ENCODE data around the gene OCA2.
"Not testable (repeated sequence)": the region's sequence is repeated elsewhere in the genome, so short reads cannot be mapped to it uniquely, and the experiment has no call there.

Gene OCA2

DNA sequence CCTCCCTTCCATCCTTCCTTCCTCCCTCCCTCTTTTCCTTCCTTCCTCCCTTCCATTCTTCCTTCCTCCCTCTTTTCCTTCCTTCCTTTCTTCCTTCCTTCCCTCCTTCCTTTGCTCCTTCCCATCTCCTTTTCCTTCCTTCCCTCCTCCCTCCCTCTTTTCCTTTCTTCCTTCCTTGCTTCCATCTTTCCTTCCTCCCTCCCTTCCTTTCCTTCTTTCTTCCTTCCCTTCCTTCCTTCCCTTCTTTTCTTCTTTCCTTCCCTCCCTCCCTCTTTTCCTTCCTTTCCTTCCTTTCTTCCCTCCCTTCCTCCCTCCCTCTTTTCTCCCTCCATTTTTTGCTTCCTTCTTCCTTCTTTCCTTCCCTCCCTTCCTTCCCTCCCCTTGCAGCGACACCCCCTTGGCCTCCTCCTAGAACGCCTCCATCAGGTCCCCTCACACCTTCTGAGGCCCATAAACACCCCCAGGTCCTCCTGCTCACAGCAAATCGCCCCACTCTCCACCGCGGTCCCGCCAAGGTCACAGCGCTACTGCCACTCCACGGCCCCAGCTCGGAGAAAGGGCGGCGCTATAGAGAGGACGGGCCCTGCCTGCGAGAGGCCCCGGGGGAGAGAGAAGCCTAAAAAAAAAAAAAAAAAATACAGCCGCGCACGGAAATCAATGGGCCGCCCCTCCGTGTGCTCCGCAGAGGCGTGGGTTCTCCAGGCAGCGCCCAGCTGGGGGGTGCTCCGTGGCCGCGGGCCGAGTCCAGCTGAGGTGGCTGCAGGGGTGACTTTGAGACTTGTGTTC is 328.2 kb downstream of the OCA2 start:
- DNase-seq (ENCODE audit: low spot score), result no peak
- TF ChIP-seq, protein P1, sequence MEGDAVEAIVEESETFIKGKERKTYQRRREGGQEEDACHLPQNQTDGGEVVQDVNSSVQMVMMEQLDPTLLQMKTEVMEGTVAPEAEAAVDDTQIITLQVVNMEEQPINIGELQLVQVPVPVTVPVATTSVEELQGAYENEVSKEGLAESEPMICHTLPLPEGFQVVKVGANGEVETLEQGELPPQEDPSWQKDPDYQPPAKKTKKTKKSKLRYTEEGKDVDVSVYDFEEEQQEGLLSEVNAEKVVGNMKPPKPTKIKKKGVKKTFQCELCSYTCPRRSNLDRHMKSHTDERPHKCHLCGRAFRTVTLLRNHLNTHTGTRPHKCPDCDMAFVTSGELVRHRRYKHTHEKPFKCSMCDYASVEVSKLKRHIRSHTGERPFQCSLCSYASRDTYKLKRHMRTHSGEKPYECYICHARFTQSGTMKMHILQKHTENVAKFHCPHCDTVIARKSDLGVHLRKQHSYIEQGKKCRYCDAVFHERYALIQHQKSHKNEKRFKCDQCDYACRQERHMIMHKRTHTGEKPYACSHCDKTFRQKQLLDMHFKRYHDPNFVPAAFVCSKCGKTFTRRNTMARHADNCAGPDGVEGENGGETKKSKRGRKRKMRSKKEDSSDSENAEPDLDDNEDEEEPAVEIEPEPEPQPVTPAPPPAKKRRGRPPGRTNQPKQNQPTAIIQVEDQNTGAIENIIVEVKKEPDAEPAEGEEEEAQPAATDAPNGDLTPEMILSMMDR (IDR thresholded peaks at IDR 0.05; ENCODE audit: extremely low read depth, missing control alignments), result no peak

DNA sequence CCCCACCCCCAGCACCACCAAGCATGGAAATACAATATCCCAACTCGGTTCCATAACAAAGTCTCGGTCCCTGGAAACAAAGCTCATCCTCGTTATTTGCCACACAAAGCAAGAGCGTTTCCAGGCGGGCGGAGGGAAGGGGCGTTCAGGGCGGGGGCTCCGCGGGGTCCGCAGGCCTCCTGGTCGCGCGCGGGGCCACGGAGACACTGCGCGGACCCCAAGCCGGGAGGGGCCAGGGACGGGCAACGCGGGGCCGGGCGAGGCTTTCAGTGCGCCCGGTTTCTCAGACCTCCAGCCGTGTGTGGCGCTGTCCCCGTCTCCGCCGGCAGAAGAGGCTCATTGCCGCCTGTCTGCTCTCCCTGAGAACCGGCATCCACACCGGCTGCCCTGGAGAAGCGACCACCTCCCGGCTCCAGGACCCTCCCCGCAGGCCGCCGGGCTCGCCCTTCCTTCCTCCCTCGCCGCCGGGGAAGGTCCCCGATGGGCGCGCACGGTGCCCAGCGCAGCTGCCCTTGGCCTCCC is 329.0 kb downstream of the OCA2 start:
- TF ChIP-seq, protein P1 (IDR thresholded peaks at IDR 0.05; ENCODE audit: extremely low read depth, missing control alignments), result no peak

DNA sequence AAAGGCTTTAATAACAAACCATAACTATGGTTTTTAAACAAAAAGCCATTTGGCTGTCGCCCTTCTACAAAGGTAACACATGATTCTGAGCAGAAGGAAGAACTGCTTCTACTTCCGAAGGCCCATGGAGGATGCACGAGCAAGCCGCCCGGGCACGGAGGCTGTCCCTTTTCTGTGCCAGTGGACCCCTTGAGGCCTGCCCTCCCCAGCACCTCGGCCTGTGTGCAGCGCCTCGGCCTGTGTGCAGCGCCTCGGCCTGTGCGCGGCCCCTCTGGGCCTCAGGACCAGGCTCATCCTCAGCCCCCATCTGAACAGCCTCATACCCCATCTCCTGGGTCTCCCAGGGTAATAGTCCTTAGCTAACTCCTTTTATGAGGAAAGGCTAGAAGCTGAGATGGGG is 329.5 kb downstream of the OCA2 start:
- DNase-seq (ENCODE audit: low spot score), result no peak
- TF ChIP-seq, protein P1 (IDR thresholded peaks at IDR 0.05; ENCODE audit: extremely low read depth, missing control alignments), result no peak

More for the DNA sequence above, 329.0 kb downstream of the OCA2 start:
- DNase-seq (ENCODE audit: low spot score), result no peak

DNA sequence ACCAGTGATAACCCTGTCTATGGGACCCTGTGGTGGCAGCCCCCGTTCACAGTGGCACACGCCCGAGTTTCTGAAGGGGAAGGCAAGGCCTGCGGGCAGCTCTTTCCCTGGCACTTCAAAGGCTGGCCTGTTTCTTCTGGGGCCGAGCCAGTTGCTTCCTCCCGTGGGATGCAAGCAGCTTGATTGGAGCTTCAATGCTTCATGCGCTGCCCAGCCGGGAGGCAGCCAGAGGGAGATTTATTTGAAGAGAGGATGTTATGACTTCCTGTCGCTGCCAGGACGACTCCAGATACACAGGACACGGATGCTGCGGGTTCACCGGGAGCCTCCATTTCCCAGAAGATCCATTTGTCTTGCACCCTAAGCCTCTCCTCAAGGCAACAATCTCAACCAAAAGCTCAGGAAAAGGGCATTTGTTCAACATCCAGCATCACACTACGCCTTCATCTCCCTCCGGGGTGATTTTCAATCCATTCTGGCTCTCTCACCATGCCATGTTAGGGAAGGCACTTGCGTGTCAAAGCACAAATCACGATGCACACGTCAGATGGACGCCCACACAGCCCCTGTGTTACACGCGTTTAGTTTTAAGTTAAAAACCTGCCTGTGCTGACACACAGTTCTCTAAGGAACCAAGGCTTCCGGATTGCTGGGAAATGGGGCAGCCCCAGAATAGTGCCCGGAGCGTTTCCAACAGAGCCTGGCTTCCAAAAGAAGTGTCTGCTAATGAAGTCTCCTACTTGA is 330.2 kb downstream of the OCA2 start:
- TF ChIP-seq, protein P1 (IDR thresholded peaks at IDR 0.05; ENCODE audit: extremely low read depth, missing control alignments), result no peak
- no peak for DNase-seq (ENCODE audit: low spot score)

DNA sequence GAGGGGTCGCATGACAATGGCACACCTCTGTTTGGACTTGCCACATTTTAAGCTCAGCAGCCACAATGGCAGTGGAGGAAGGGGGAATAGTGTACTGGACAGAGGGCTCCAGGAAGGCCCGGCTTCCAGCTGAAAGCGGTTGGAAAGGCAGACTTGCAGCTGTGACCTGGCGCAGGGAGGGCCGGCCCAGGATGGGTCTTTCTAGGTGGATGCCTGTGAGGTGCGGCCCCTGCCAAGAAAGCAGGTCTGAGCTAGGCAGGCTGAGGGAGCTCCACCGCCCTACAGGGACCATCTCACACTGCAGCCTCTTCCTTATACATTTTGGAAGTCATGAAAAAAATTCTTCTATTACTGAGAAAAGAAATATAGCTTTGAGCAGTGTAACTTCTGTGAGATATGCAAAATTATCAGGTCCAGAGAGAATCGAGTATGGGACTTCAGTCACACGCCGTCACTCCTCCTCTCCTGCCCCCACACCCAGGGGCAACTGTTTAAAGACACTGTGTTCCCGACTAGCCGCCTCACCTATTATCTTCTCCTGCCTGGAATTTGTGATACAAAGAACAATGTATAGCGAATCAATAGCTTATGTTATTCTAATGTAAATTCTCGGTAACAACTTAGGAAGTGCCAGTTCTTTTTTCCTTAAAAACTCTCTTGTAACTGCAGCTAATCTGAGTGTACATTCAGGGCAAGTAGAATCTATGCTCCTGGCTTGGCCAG is 331.0 kb downstream of the OCA2 start:
- TF ChIP-seq, protein P1 (IDR thresholded peaks at IDR 0.05; ENCODE audit: extremely low read depth, missing control alignments), result no peak
- DNase-seq (ENCODE audit: low spot score), result no peak

DNA sequence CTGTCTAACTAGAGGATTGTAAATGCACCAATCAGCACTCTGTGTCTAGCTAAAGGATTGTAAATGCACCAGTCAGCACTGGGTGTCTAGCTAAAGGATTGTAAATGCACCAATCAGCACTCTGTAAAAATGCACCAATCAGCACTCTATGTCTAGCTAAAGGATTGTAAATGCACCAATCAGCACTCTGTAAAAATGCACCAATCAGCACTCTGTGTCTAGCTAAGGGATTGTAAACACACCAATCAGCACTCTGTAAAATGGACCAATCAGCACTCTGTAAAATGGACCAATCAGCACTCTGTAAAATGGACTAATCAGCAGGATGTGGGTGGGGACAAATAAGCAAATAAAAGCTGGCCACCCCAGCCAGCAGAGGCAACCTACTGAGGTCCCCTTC is 331.7 kb downstream of the OCA2 start:
- DNase-seq (ENCODE audit: low spot score), result not testable (repeated sequence)

DNA sequence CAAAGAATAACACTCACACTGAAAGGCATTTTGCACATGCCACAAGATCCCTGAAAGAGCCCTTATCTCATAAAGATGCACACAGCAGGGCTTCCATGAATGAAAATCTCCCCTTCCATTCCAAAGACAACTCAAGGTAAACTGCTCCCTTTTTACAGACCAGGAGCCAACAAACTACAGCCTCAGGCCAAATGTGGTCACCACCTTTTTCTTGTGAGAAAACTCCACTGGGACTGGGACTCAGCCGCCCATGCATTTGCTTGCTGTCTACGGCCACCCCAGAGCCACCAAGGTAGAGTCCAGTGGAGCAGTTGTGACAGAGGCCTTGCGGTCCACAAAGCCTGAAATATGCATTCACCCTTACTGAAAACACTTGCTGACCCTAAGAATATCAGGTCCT is 334.8 kb downstream of the OCA2 start:
- TF ChIP-seq, protein P1 (IDR thresholded peaks at IDR 0.05; ENCODE audit: extremely low read depth, missing control alignments), result no peak
- DNase-seq (ENCODE audit: low spot score), result no peak

Measured in GM20000 (cell line).